C4-2B (cell line): ENCODE data around the gene SNTA1.
A peak's percentile ranks its signal among the peaks of the same experiment; 100 is the strongest.

ENCODE experiments used
- H3K27ac ChIP-seq: fragments of 450-650 bp; 2 replicates; pipeline ENCODE4 v1.5.1; 2017
- ZFX ChIP-seq: fragments of 450-650 bp; IDR thresholded peaks from 2 replicates; pipeline ENCODE4 v1.6.1; 2017
- TF ChIP-seq, protein P1 (sequence below): fragments of 450-650 bp; conservative IDR thresholded peaks from 2 replicates; pipeline ENCODE4 v1.5.1; 2017; ENCODE audit warnings: mild to moderate bottlenecking

Gene SNTA1

DNA sequence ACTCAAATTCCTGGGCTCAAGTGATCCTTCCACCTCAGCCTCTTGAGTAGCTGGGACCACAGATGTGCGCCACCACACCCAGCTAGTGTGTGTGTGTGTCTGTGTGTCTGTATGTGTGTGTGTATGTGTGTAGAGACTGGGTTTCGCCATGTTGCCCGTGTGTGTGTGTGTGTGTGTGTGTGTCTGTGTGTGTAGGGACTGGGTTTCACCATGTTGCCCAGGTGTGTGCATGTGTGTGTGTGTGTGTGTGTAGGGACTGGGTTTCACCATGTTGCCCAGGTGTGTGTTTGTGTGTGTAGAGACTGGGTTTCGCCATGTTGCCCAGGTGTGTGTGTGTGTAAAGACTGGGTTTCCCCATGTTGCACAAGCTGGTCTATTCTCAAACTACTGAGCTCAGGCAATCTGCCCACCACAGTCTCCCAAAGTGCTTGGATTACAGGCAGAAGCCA lies 70.5 kb downstream of the SNTA1 start:
- no peak for TF ChIP-seq ZFX
- H3K27ac ChIP-seq, result peak overlapping the region; percentile 73

DNA sequence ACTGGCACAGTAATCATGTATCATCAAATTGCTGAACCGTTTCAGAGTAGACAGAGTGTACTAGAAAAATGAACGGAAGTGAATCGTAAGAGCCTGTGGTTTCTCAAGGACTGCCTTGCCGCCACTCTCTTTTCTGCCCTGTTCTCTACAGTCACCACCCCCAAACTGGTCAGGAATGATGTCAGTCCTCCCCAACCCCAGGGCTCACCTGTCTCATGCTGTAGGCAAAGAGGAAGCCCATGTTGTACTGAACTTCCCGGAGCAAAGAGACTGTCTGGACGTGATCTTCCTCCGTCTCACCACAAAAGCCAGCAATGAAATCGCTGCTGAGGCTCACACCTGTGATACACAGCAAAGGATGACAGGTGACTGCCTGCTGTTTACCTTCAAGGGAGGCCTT lies 73.3 kb downstream of the SNTA1 start:
- H3K27ac ChIP-seq, result no peak overlapping the region
- TF ChIP-seq, protein P1, sequence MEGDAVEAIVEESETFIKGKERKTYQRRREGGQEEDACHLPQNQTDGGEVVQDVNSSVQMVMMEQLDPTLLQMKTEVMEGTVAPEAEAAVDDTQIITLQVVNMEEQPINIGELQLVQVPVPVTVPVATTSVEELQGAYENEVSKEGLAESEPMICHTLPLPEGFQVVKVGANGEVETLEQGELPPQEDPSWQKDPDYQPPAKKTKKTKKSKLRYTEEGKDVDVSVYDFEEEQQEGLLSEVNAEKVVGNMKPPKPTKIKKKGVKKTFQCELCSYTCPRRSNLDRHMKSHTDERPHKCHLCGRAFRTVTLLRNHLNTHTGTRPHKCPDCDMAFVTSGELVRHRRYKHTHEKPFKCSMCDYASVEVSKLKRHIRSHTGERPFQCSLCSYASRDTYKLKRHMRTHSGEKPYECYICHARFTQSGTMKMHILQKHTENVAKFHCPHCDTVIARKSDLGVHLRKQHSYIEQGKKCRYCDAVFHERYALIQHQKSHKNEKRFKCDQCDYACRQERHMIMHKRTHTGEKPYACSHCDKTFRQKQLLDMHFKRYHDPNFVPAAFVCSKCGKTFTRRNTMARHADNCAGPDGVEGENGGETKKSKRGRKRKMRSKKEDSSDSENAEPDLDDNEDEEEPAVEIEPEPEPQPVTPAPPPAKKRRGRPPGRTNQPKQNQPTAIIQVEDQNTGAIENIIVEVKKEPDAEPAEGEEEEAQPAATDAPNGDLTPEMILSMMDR, result no peak
- TF ChIP-seq ZFX, result no peak

DNA sequence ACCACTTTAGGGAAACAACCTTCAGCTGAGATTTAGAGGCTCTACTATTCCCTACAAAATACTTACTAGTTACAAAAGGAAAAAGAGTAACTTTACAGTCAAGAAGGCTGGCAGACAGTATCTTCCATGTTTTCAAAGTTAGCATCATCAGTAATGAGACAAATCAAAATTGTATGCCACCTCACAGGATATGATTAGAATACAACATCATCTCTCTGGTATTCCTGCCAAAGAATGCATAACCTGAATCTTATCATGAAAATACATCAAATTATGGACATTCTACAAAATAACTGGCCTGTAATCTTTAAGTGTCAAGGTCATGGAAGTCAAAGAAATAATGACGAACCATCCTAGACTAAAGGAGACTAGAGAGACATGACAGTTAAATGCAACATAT lies 80.7 kb downstream of the SNTA1 start:
- TF ChIP-seq, protein P1, result no peak
- TF ChIP-seq ZFX, result no peak
- H3K27ac ChIP-seq, result no peak overlapping the region

DNA sequence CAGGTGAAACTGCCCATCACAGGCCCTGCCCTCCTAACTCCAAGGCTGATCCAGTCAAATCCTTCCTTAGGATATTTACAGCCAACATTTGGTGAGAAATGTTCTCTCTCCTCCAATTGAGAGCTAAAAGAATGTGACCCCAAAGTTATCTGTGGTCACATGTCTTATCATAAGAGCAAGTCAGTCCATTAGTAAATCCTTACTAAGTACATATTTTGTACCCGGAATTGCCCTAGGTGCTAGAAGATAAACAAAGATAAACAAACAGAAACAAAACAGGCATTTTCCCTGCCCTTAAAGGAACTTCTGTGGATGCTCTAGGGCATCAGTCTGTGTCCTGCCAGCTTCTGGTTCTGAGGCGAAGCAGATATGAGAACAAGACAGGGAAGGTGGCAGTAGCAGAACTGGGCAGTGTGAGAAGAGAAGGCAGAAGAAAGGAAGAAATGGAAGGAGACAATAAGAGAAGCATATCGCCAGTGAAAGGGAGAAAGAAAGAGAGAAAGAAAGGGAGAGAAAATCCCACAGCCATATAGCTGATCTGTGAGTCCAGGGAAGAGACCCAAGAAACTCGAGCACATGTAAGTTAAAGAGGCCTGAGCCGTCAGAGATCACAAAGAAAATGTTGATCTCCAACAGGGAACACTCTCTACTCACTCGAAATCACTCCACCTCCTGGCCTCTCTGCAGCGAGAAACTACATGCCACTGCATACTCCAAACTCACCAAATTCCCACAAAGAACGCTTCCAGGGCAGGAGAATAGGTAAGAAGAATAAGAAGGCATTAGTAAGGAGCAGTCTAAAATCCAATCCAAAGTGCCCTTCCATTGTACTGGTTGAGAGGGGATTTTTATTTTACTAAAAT lies 83.9 kb downstream of the SNTA1 start:
- TF ChIP-seq, protein P1, result no peak
- no peak for TF ChIP-seq ZFX
- H3K27ac ChIP-seq, result peak overlapping the region; percentile 37
